OCI-LY1 (cell line): ENCODE results near the gene EXOC3L1.

Source experiments
- EZH2 ChIP-seq: fragments of 200-600 bp; sonication (generic), shearing (Covaris generic); IDR thresholded peaks from 2 replicates; pipeline ENCODE4 v1.8.0; 2017; ENCODE audit warnings: borderline replicate concordance, mixed run types, mild to moderate bottlenecking, antibody characterized with exemption, low read length, moderate library complexity, mixed read lengths
- TF ChIP-seq, protein P1 (sequence below): fragments of 200-600 bp; sonication (generic), shearing (Covaris generic); IDR thresholded peaks from 2 replicates; pipeline ENCODE4 v1.5.1; 2017; ENCODE audit warnings: mild to moderate bottlenecking, antibody characterized with exemption, low read length, moderate library complexity, mixed read lengths

DNA sequence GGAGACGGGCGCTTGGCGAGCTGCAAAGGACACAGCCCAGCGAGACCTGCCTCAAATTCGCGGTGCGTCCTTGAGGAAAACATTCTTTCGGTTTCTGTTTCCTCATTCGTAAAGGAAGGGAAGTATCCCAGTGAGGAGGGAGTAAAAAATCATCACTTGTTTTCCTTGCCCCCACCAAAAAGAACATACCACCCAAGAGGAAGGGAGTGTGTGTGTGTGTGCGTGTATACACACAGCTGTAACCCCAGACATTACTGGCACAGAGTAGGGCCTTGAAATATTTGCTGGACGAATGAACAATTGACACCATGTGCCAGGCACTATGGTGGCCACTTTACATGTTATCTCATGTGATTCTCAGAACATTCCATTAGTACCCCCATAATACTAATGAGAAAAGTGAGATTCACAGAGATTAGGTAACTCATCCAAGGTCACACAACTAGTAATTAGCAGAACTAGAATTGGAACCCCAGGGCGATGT, 4.2 kb downstream of the EXOC3L1 start:
- TF ChIP-seq, protein P1, sequence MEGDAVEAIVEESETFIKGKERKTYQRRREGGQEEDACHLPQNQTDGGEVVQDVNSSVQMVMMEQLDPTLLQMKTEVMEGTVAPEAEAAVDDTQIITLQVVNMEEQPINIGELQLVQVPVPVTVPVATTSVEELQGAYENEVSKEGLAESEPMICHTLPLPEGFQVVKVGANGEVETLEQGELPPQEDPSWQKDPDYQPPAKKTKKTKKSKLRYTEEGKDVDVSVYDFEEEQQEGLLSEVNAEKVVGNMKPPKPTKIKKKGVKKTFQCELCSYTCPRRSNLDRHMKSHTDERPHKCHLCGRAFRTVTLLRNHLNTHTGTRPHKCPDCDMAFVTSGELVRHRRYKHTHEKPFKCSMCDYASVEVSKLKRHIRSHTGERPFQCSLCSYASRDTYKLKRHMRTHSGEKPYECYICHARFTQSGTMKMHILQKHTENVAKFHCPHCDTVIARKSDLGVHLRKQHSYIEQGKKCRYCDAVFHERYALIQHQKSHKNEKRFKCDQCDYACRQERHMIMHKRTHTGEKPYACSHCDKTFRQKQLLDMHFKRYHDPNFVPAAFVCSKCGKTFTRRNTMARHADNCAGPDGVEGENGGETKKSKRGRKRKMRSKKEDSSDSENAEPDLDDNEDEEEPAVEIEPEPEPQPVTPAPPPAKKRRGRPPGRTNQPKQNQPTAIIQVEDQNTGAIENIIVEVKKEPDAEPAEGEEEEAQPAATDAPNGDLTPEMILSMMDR: no peak; the same call in 1 of the 2 replicates
- TF ChIP-seq EZH2: no peak
